ENCODE results near the gene PRKAG1. TPM values are rescaled to one million over a fixed set of nuclear protein-coding genes. Genes with fewer than 3 reads are reported as not detected.

The PRKAG1 gene
- total RNA-seq, 1 donor from 2014 or later = 80.4 TPM

GRCh38 chr12:48994224-48995085 is 24.1 kb downstream of the PRKAG1 start:
- no peak for DNase-seq (ENCODE audit: low spot score)
- intact Hi-C loops (cut with DNase I) = loop anchor here (5.0 kb wide), 1 partner anchor 142 kb away; the partner anchor contains the start of gene DDX23

DNA sequence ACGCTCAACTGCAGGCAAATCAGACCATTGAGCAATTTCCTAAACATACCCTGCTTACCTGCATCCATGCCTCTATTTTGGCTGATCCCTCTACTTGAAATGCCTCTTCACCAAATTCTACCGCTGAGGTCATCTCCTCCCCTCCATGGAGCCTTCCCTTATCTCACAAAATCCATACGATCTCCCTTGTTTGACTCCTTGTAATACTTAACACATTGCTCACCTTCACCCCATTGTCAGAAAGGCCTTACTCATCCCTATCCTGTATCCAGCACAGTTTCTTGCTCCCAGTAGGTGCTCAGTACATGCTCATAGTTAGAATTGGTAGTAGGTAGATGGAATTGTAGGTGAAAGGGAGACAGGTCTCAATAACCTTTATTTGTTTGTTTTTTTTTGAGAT is 24.8 kb downstream of the PRKAG1 start:
- no peak for DNase-seq (ENCODE audit: low spot score)
- intact Hi-C loops (cut with DNase I) = no loop called here

DNA sequence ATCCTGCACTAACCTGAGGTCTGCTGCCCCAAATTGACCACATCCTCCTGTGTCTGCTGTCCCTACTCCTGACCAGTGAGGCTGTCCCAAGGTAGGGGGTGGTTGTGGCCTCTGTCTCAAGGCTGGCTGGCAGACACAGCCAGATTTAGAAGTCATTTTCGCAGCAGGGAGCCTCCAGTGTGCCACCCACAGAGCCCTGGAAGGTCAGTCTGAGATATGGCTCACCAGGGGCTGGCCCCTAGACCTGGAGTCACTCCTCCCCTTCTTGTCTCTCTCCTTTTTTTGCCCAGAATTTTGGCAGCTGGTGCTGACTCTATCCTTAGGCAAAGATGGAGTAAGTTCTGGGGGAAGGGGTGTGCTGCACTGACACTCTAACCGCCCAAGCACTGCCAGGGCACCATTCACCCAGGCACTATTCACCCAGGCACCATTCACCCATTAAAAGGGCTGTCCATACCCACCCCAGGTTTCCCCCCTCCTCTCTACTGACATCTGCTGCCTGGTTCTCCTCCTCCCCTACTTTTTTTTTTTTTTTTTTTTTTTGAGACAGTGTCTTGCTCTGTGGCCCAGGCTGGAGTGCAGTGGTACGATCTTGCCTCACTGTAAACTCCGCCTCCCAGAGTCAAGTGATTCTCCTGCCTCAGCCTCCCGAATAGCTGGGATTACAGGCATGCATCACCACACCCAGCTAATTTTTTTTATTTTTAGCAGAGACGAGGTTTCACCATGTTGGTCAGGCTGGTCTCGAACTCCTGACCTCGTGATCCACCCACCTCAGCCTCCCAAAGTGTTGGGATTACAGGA is 27.1 kb downstream of the PRKAG1 start:
- DNase-seq (ENCODE audit: low spot score) = no peak
- intact Hi-C loops (cut with DNase I) = no loop called here

GRCh38 chr12:48990552-48990951 is 28.0 kb downstream of the PRKAG1 start:
- intact Hi-C loops (cut with DNase I) = no loop called here
- DNase-seq (ENCODE audit: low spot score) = no peak

DNA sequence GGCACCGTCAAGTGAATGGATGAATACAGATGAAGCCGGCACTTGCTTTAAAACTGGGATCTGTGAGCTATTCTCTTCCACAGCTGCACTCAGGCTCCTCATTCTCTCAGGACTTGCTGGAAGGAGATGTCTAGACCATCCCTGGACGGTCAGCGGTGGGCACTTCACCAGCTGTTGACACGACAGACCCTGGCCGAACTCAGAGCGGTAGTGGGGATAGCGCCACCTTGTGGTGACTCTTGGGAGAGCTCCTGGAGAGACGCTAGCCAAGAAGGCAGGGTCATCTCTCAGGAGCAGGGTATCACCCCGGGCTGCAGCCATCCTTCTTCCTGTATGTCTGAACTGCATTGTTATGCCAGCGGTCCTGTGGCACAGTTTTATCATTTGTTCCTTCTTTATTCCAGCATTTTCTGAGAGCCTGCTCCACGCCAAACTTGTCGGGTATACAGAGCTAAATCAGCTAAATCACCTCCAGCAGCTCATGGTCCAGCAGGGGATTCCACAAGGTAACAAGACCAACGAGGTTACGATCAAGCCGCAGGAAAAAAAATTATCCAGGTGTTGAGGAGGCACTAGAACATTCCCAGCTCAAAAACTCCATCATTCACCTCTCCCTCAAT is 30.4 kb downstream of the PRKAG1 start:
- peak; percentile 90 for DNase-seq (ENCODE audit: low spot score)
- intact Hi-C loops (cut with DNase I) = no loop called here

DNA sequence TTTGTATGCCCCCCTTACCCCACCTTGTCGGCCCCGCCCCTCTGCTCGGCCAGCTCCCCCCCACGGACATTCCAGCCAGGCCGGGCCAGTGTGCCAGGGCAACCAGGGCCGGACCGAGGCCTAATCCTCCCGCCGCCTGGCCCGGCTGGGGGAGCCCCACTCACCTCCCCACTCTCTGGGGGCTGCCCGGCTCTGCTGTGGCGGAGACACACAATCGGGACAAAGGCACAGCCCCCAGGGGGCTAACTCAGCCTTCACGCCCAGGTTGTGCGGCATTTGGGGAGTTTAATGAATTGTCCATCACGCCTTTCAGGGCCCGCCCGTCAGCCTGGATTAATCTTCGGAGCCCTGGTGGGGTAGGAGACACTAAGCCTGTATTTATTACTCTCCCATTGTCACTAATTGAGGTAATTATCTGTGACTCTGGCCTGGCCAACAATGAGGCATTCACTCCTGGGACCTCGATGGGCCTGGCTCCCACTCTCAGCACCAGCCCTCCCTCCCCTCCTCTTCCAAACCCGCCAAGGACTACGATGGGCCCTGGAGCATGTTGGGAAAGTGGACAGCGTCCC is 31.8 kb downstream of the PRKAG1 start:
- no peak for DNase-seq (ENCODE audit: low spot score)
- intact Hi-C loops (cut with DNase I) = no loop called here

DNA sequence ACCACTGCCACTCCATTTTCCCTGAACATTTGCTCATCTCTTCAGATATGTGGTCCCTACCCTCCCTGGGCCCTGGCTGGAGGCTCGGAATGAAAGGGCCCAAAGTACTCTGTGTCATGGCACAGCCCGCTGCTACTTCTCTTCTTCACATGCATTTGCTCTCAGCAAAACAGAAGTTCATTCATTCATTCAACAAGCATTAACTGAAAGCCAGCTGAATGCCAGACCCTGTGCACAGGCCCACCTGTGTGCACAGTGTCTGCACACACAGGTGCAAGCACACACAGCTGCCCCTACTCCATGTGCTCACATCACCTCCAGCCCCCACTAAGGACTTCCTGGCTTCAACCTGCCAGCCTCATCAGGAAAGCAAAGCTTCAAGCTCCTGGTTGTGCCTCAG is 32.7 kb downstream of the PRKAG1 start:
- intact Hi-C loops (cut with DNase I) = no loop called here
- no peak for DNase-seq (ENCODE audit: low spot score)

DNA sequence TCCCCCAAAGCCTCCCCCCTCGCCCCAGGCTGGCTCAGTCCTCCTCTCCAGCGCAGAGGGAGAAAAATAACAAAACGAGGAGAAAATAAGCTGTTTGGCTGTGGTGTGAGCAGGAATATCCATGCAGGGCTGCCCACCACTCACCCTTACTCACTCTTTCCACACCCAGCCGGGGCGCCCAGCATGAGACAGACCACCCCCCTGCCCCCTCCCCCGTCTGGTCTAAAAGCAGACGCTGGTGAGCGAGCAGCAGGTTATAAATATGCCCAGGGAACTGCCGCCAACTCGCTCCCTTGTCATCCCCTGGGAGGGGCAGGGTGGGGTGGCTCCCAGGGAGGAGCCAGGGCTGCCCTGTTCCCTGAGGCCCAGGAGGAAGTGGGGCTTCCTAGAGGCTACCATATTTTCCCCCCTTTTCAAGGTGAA is 33.1 kb downstream of the PRKAG1 start:
- DNase-seq (ENCODE audit: low spot score) = peak; percentile 84
- intact Hi-C loops (cut with DNase I) = no loop called here

- DNase-seq (ENCODE audit: low spot score) = no peak
- intact Hi-C loops (cut with DNase I) = no loop called here
Observed at GRCh38 chr12:48982397-48983080, 36.0 kb downstream of the PRKAG1 start.

DNA sequence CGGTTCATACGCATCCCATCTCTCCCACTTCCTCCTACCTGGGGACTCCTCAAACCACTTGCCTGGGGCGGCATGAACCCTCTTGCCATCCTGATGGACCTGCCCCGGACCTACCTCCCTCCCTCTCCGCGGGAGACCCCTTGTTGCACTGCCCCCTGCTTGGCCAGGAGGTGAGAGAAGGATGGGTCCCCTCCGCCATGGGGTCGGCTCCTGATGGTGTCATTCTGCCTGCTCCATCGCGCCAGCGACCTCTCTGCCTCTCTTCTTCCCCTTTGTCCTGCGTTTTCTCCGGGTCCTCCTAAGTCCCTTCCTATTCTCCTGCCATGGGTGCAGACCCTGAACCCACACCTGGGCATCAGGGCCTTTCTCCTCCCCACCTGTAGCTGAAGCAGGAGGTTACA is 36.8 kb downstream of the PRKAG1 start:
- intact Hi-C loops (cut with DNase I) = no loop called here

DNA sequence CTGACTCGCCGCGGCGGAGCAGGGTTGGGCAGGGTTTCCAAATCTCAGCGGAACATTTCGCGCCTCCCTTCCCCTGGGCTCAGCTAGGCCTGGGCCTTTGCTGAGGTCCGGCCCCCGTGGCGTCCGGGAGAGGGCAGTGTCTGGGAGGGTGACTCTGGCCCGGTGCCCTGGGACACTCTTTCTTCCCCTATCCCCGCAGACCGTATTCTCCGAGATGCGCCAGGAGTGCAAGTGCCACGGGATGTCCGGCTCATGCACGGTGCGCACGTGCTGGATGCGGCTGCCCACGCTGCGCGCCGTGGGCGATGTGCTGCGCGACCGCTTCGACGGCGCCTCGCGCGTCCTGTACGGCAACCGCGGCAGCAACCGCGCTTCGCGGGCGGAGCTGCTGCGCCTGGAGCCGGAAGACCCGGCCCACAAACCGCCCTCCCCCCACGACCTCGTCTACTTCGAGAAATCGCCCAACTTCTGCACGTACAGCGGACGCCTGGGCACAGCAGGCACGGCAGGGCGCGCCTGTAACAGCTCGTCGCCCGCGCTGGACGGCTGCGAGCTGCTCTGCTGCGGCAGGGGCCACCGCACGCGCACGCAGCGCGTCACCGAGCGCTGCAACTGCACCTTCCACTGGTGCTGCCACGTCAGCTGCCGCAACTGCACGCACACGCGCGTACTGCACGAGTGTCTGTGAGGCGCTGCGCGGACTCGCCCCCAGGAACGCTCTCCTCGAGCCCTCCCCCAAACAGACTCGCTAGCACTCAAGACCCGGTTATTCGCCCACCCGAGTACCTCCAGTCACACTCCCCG is 37.4 kb downstream of the PRKAG1 start:
- DNase-seq (ENCODE audit: low spot score) = no peak
- intact Hi-C loops (cut with DNase I) = no loop called here

More for the DNA sequence above, 36.8 kb downstream of the PRKAG1 start:
- no peak for DNase-seq (ENCODE audit: low spot score)

DNA sequence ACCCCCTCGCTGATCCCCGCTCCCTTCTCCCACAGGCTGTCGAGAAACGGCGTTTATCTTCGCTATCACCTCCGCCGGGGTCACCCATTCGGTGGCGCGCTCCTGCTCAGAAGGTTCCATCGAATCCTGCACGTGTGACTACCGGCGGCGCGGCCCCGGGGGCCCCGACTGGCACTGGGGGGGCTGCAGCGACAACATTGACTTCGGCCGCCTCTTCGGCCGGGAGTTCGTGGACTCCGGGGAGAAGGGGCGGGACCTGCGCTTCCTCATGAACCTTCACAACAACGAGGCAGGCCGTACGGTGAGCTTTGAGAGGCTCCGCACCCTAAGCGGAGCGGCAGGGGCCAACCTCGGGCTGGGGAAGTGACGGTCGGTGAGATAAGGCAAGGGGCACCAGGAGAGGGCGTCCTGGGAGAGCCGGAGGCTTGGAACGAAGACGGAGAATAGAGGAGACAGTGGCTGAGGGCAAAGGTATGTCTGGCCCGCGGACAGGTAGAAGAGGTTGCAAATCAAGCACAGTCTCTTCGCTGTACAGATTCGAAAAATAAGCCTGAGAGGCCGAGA is 38.1 kb downstream of the PRKAG1 start:
- intact Hi-C loops (cut with DNase I) = no loop called here
- no peak for DNase-seq (ENCODE audit: low spot score)

DNA sequence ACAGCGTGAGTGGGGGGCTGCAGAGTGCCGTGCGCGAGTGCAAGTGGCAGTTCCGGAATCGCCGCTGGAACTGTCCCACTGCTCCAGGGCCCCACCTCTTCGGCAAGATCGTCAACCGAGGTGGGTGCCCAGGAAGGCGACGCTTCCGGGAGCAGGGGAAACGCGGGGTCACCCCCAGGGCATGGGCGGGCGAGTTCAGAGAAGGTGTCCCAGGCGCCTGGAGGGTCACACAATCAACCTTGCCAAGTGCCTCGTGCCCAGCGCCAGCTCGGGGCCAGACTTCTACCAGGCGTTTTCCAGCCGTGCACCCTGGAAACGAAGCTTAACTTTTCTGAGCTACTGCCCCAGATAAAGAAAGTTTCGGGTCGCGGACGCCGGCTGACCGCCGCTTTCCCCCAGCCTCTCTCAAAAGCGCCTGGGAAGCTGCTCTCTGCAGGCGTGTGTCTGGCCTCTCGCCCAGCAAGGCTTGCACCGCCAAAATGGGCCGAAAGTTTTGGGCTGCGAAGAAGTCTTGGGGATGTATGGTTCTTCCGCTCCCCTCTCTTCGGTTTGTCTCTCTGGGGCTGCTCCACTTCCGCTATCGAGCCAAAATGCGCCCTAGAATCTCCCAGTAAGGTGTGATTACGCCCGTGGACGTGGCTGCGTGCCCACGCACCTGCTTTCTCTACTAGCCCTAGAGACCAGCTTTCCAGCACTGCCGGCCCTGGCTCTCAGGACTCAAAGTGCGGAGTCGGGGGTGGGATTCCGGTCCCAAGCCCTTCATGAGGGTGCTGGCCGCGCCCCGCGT is 38.8 kb downstream of the PRKAG1 start:
- no peak for DNase-seq (ENCODE audit: low spot score)
- intact Hi-C loops (cut with DNase I) = no loop called here

DNA sequence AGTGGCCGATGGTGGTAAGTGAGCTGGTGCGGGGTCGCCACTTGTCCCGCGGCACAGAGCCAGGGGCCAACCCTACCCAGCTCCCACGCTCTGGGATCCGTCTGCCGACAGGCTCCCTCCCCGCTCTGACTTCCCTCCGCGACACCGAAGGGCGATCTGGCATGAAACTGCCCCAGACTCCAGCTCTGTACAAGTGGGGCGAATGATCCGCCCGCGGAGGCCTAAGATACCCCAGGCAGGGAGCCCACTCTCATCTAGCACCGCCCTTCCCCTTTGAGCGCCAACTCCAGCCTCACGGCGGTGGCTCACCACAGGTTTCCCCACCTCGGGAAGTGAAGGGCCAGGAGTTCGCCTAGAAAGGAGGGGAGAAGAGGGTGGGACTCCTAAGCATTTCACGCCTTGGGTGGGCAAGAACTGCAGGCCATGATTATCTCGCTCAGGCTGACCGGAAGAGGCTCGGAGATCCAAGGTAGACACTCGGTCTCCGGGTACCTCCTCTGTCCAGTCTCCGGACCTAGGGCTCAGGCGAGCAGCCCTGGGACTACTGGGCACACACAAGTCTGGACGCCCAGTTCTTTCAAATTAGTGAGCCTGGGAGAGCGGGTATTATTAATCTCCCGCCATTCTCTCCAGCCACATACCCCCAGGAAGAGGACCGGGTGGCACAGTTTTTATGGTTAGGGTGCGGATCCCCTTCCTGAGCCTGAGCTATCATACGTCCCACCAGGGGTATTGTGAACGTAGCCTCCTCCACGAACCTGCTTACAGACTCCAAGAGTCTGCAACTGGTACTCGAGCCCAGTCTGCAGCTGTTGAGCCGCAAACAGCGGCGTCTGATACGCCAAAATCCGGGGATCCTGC is 39.6 kb downstream of the PRKAG1 start:
- intact Hi-C loops (cut with DNase I) = no loop called here

DNA sequence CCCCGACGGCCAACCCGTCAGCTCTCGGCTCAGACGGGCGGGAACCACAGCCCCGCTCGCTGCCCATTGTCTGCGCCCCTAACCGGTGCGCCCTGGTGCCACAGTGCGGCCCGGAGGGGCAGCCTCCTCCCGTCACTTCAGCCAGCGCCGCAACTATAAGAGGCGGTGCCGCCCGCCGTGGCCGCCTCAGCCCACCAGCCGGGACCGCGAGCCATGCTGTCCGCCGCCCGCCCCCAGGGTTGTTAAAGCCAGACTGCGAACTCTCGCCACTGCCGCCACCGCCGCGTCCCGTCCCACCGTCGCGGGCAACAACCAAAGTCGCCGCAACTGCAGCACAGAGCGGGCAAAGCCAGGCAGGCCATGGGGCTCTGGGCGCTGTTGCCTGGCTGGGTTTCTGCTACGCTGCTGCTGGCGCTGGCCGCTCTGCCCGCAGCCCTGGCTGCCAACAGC is 40.3 kb downstream of the PRKAG1 start, which contains the start of gene WNT1:
Gene WNT1, plus strand, starts transcription at position 32 of the 450 bp plus-strand sequence. Its CDS starts 329 bp downstream, at position 361.
- intact Hi-C loops (cut with DNase I) = no loop called here
- DNase-seq (ENCODE audit: low spot score) = no peak

More for the DNA sequence above, 39.6 kb downstream of the PRKAG1 start:
- no peak for DNase-seq (ENCODE audit: low spot score)

All from cardiac septum (tissue), 1 donor.